HCT116 (cell line): Measurements from ENCODE around the gene CRIP2. TPM values are rescaled to one million over a fixed set of nuclear protein-coding genes. Genes with fewer than 3 reads are reported as not detected.
A peak's percentile ranks its signal among the peaks of the same experiment; 100 is the strongest.

Experiments used
- ATAC-seq: fragments of 200-7000 bp; cut with Tn5 transposase; 2 replicates; pipeline ENCODE4 v1.9.1; 2020; ENCODE audit warnings: mild to moderate bottlenecking, moderate library complexity
- BruUV-seq: library from RNA; stranded (reverse); fragments of 400-500 nt; replicated peaks from 2 replicates; lab custom pipeline; 2021; lab: Mats Ljungman, UMichigan
- CTCF ChIA-PET: fragments of 300-600 bp; sonication (Branson Sonifier 250); formaldehyde crosslinking; loops from one replicate; lab custom pipeline; 2021; ENCODE audit warnings: antibody characterized with exemption; lab: Charles Lee
- POLR2A ChIA-PET: fragments of 300-600, 350-600 bp; sonication (Branson Sonifier 250); formaldehyde crosslinking; loops from one replicate; lab custom pipeline; 2021; ENCODE audit warnings: antibody characterized with exemption; lab: Charles Lee
- RAD21 ChIA-PET, 2 experiments: fragments of 300-600 bp; sonication (Branson Sonifier 250); formaldehyde crosslinking; loops; one replicate each; lab custom pipeline; 2023; ENCODE audit warnings: low total read pairs in 2 of 2; ENCODE audit not compliant: uncharacterized antibody in 2 of 2, unreplicated experiment in 2 of 2, low non-redundant PET in 1 of 2; lab: Charles Lee
- DNase-seq: peaks from one replicate; pipeline ENCODE4 v3.0.0-alpha.2; 2010; ENCODE audit warnings: low read depth, low spot score
- H2AFZ ChIP-seq: fragments of 200-600 bp; shearing (Covaris generic), sonication (generic); 2 replicates; pipeline ENCODE4 v1.6.1; 2017; ENCODE audit warnings: low read depth, mixed run types, mixed read lengths, antibody characterized with exemption, low read length; ENCODE audit not compliant: poor library complexity, severe bottlenecking
- H3K27ac ChIP-seq: 2 replicates; pipeline ENCODE4 v1.5.1; 2012; ENCODE audit warnings: low read depth, low read length
- H3K27me3 ChIP-seq: fragments of 200-600 bp; sonication (generic); 2 replicates; pipeline ENCODE4 v1.6.1; 2016; ENCODE audit warnings: mixed run types, low read length, mixed read lengths; ENCODE audit not compliant: insufficient read depth
- H3K36me3 ChIP-seq, 2 experiments: fragments of 200-500 bp in 1 of 2; fragments of 200-600 bp in 1 of 2; sonication (Bioruptor generic) in 1 of 2; sonication (generic) in 1 of 2; 2 replicates each; pipeline versions ENCODE4 v1.5.1 to v1.6.1; 2014 to 2016; ENCODE audit warnings: low read length in 2 of 2, inconsistent platforms in 1 of 2, mixed read lengths in 1 of 2, mixed run types in 1 of 2; ENCODE audit not compliant: insufficient read depth in 2 of 2, control insufficient read depth in 1 of 2
- H3K4me1 ChIP-seq, 2 experiments: fragments of 200-600 bp in 1 of 2; sonication (generic) in 1 of 2; 2 replicates each; pipeline versions ENCODE4 v1.5.1 to v1.6.1; 2012 to 2017; ENCODE audit warnings: low read length in 2 of 2, inconsistent platforms in 1 of 2, mild to moderate bottlenecking in 1 of 2, mixed read lengths in 1 of 2, mixed run types in 1 of 2, moderate library complexity in 1 of 2; ENCODE audit not compliant: insufficient read depth in 2 of 2, control insufficient read depth in 1 of 2
- H3K4me2 ChIP-seq: fragments of 200-600 bp; sonication (generic); 2 replicates; pipeline ENCODE4 v1.6.1; 2017; ENCODE audit warnings: mixed run types, low read length, mixed read lengths
- H3K4me3 ChIP-seq, 2 experiments: fragments of 200-600 bp in 1 of 2; sonication (generic) in 1 of 2; replicated peaks in 1 of 2; 2 replicates each; pipeline ENCODE4 v1.5.1; 2011 to 2016; ENCODE audit warnings: low read length in 2 of 2, control low read depth in 1 of 2, low read depth in 1 of 2, mild to moderate bottlenecking in 1 of 2, mixed read lengths in 1 of 2, mixed run types in 1 of 2
- H3K79me2 ChIP-seq: fragments of 200-600 bp; sonication (generic); 2 replicates; pipeline ENCODE4 v1.6.1; 2017; ENCODE audit warnings: mild to moderate bottlenecking, mixed run types, low read length, moderate library complexity, mixed read lengths; ENCODE audit not compliant: insufficient read depth
- H3K9ac ChIP-seq: fragments of 200-600 bp; sonication (generic); 2 replicates; pipeline ENCODE4 v1.6.1; 2016; ENCODE audit warnings: low read length, mixed read lengths
- H3K9me2 ChIP-seq: fragments of 200-600 bp; sonication (generic), shearing (Covaris generic); 2 replicates; pipeline ENCODE4 v1.6.1; 2017; ENCODE audit warnings: mixed run types, mild to moderate bottlenecking, moderate library complexity; ENCODE audit not compliant: insufficient read depth
- H3K9me3 ChIP-seq, 2 experiments: fragments of 200-500 bp in 1 of 2; fragments of 200-600 bp in 1 of 2; sonication (Bioruptor generic) in 1 of 2; sonication (generic) in 1 of 2; 2 replicates each; pipeline ENCODE4 v1.6.1; 2014 to 2017; ENCODE audit warnings: low read length in 2 of 2, mixed read lengths in 2 of 2, inconsistent platforms in 1 of 2, low read depth in 1 of 2, mild to moderate bottlenecking in 1 of 2, mixed run types in 1 of 2, moderate library complexity in 1 of 2; ENCODE audit not compliant: control insufficient read depth in 1 of 2, insufficient read depth in 1 of 2
- H4K20me1 ChIP-seq: fragments of 200-600 bp; sonication (generic), shearing (Covaris generic); 2 replicates; pipeline ENCODE4 v1.6.1; 2017; ENCODE audit warnings: mixed run types, mild to moderate bottlenecking, moderate library complexity; ENCODE audit not compliant: insufficient read depth
- ATF3 ChIP-seq: IDR thresholded peaks from 2 replicates; pipeline ENCODE4 v1.6.1; 2012
- CBX3 ChIP-seq: IDR thresholded peaks from 2 replicates; pipeline ENCODE4 v1.6.1; 2012; ENCODE audit warnings: low read depth
- EGR1 ChIP-seq: IDR thresholded peaks from 2 replicates; pipeline ENCODE4 v1.6.1; 2012; ENCODE audit warnings: low read depth
- EZH2phosphoT487 ChIP-seq: fragments of 200-600 bp; IDR thresholded peaks from 2 replicates; pipeline ENCODE4 v1.6.1; 2018; ENCODE audit warnings: antibody characterized with exemption, borderline replicate concordance
- JUND ChIP-seq: IDR thresholded peaks from 2 replicates; pipeline ENCODE4 v1.6.1; 2012
- POLR2A ChIP-seq: IDR thresholded peaks from 2 replicates; pipeline ENCODE4 v1.7.0; 2011; ENCODE audit warnings: borderline replicate concordance; ENCODE audit not compliant: insufficient read depth, insufficient read length; ENCODE audit errors: extremely low read depth
- POLR2AphosphoS5 ChIP-seq: IDR thresholded peaks from 2 replicates; pipeline ENCODE4 v1.6.1; 2011; ENCODE audit warnings: mild to moderate bottlenecking, low read depth, low read length, moderate library complexity
- SRF ChIP-seq: IDR thresholded peaks from 2 replicates; pipeline ENCODE4 v1.6.1; 2012; ENCODE audit warnings: low read depth
- TCF7L2 ChIP-seq: IDR thresholded peaks from 2 replicates; pipeline ENCODE4 v1.7.0; 2011; ENCODE audit warnings: borderline replicate concordance, inconsistent platforms; ENCODE audit not compliant: insufficient read depth, insufficient read length; ENCODE audit errors: extremely low read depth
- YY1 ChIP-seq: IDR thresholded peaks from 2 replicates; pipeline ENCODE4 v1.6.1; 2011; ENCODE audit warnings: low read length, low read depth, moderate library complexity, mild to moderate bottlenecking; ENCODE audit not compliant: insufficient replicate concordance; ENCODE audit errors: extremely low read depth
- ZFX ChIP-seq: fragments of 450-650 bp; IDR thresholded peaks from 2 replicates; pipeline ENCODE4 v1.6.1; 2017
- intact Hi-C: fragments of 100-400 bp; cut with micrococcal nuclease; formaldehyde crosslinking; loops from 2 replicates; pipeline ENCODE4 v1.10.0; 2022
- total RNA-seq: library from RNA; stranded (reverse); gene quantifications from one replicate; pipeline ENCODE4 v1.2.1, GENCODE V29; 2021; ENCODE audit not compliant: unreplicated experiment
- TF ChIP-seq, protein P1 (sequence below): IDR thresholded peaks from 2 replicates; pipeline ENCODE4 v1.6.1; 2012; ENCODE audit warnings: low read depth

CRIP2 gene
- total RNA-seq, 1 experiment from 2014 or later = 31.1 TPM

GRCh38 chr14:105488781-105489541, 14.3 kb downstream of the CRIP2 start:
- 0 out of 4 replicates have a peak, but pooled peaks cover 0 to 3% of the 10 kb centered on the region in 2 experiments for H3K36me3 ChIP-seq
- H3K79me2 ChIP-seq = peaks cover 18% of the 10 kb centered on the region
- H4K20me1 ChIP-seq = no peaks in the 10 kb centered on the region; the same call in 1 of the 2 replicates
- CTCF ChIA-PET = interaction anchor here (0.5 to 2.5 kb wide), 10 partner anchors 8 to 120 kb away, joined by 3 to 77 read pairs (median 4); no protein-coding TSS in a partner anchor
- BruUV-seq = no TSS peak
- intact Hi-C loops = loop anchor here (1.0 kb wide), 2 partner anchors 8 to 119 kb away; no protein-coding TSS in a partner anchor
- peak overlapping the region; percentile 65 to 87 for H3K4me3 ChIP-seq
- no peaks in the 10 kb centered on the region for H3K27me3 ChIP-seq
- DNase-seq = no peak
- H3K4me2 ChIP-seq = peak overlapping the region; percentile 99
- TF ChIP-seq JUND = no peak
- TF ChIP-seq POLR2AphosphoS5 = no peak
- TF ChIP-seq ATF3 = no peak
- TF ChIP-seq, protein P1, sequence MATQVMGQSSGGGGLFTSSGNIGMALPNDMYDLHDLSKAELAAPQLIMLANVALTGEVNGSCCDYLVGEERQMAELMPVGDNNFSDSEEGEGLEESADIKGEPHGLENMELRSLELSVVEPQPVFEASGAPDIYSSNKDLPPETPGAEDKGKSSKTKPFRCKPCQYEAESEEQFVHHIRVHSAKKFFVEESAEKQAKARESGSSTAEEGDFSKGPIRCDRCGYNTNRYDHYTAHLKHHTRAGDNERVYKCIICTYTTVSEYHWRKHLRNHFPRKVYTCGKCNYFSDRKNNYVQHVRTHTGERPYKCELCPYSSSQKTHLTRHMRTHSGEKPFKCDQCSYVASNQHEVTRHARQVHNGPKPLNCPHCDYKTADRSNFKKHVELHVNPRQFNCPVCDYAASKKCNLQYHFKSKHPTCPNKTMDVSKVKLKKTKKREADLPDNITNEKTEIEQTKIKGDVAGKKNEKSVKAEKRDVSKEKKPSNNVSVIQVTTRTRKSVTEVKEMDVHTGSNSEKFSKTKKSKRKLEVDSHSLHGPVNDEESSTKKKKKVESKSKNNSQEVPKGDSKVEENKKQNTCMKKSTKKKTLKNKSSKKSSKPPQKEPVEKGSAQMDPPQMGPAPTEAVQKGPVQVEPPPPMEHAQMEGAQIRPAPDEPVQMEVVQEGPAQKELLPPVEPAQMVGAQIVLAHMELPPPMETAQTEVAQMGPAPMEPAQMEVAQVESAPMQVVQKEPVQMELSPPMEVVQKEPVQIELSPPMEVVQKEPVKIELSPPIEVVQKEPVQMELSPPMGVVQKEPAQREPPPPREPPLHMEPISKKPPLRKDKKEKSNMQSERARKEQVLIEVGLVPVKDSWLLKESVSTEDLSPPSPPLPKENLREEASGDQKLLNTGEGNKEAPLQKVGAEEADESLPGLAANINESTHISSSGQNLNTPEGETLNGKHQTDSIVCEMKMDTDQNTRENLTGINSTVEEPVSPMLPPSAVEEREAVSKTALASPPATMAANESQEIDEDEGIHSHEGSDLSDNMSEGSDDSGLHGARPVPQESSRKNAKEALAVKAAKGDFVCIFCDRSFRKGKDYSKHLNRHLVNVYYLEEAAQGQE = no peak
- no peak for TF ChIP-seq TCF7L2
- TF ChIP-seq EZH2phosphoT487 = no peak
- TF ChIP-seq EGR1 = no peak
- no peak for TF ChIP-seq CBX3
- no peak for TF ChIP-seq YY1
- TF ChIP-seq SRF = no peak
- TF ChIP-seq ZFX = no peak
- TF ChIP-seq POLR2A = no peak
- no peaks in the 10 kb centered on the region for H3K9me2 ChIP-seq
- RAD21 ChIA-PET = interaction anchor here (0.8 to 1.9 kb wide), 6 partner anchors 8 to 118 kb away, joined by 3 to 16 read pairs (median 6); no protein-coding TSS in a partner anchor
- POLR2A ChIA-PET = interaction anchor here (1.3 to 3.1 kb wide), 3 partner anchors 8 to 118 kb away, joined by 3 to 29 read pairs (median 10); no protein-coding TSS in a partner anchor
- no peak for ATAC-seq
- no peaks in the 10 kb centered on the region for H3K9me3 ChIP-seq
- H3K9ac ChIP-seq = peak overlapping the region; percentile 97
- no peak overlapping the region for H2AFZ ChIP-seq
- H3K4me1 ChIP-seq = peaks cover 20 to 62% of the 10 kb centered on the region in 2 experiments
- H3K27ac ChIP-seq = peak overlapping the region; percentile 100
